OCI-LY1 (cell line): ENCODE measurements around the gene IRAK4.

ENCODE experiments used
- H2AFZ ChIP-seq: fragments of 200-600 bp; sonication (generic), shearing (Covaris generic); 2 replicates; pipeline ENCODE4 v1.6.0; 2014; ENCODE audit warnings: antibody characterized with exemption, mild to moderate bottlenecking, low read length
- H3F3A ChIP-seq: fragments of 200-600 bp; sonication (generic), shearing (Covaris generic); 2 replicates; pipeline ENCODE4 v1.6.0; 2014; ENCODE audit warnings: mild to moderate bottlenecking, antibody characterized with exemption, low read length, moderate library complexity; ENCODE audit not compliant: insufficient read depth
- H3K27ac ChIP-seq: fragments of 200-600 bp; sonication (generic); 2 replicates; pipeline ENCODE4 v1.5.1; 2014; ENCODE audit warnings: low read length, mixed run types, mild to moderate bottlenecking, low read depth; ENCODE audit not compliant: poor library complexity, severe bottlenecking
- H3K27me3 ChIP-seq: fragments of 200-600 bp; sonication (generic); 2 replicates; pipeline ENCODE4 v1.6.0; 2014; ENCODE audit warnings: antibody characterized with exemption, mild to moderate bottlenecking, low read length, moderate library complexity; ENCODE audit not compliant: insufficient read depth
- H3K36me3 ChIP-seq: fragments of 200-600 bp; sonication (generic); 2 replicates; pipeline ENCODE4 v1.6.1; 2014; ENCODE audit warnings: mild to moderate bottlenecking, antibody characterized with exemption, low read length, moderate library complexity, mixed read lengths; ENCODE audit not compliant: insufficient read depth
- H3K4me1 ChIP-seq: fragments of 200-600 bp; sonication (generic); 2 replicates; pipeline ENCODE4 v1.5.1; 2014; ENCODE audit warnings: mild to moderate bottlenecking, low read length, moderate library complexity; ENCODE audit not compliant: insufficient read depth, severe bottlenecking
- H3K4me2 ChIP-seq: fragments of 200-600 bp; sonication (generic), shearing (Covaris generic); 2 replicates; pipeline ENCODE4 v1.6.1; 2014; ENCODE audit warnings: low read length
- H3K4me3 ChIP-seq: fragments of 200-600 bp; sonication (generic); 2 replicates; pipeline ENCODE4 v1.5.1; 2014; ENCODE audit warnings: low read length, low read depth, mild to moderate bottlenecking, mixed read lengths; ENCODE audit not compliant: poor library complexity, severe bottlenecking
- H3K79me2 ChIP-seq: fragments of 200-600 bp; shearing (Covaris generic); 2 replicates; pipeline ENCODE4 v1.6.1; 2016; ENCODE audit warnings: mixed run types, low read length, mixed read lengths; ENCODE audit not compliant: insufficient read depth
- H3K9ac ChIP-seq: fragments of 200-600 bp; sonication (generic), shearing (Covaris generic); 2 replicates; pipeline ENCODE4 v1.6.1; 2014; ENCODE audit warnings: mild to moderate bottlenecking, low read length, mixed read lengths
- H3K9me2 ChIP-seq: fragments of 200-600 bp; sonication (generic), shearing (Covaris generic); 2 replicates; pipeline ENCODE4 v1.6.1; 2014; ENCODE audit warnings: low read depth, mild to moderate bottlenecking, low read length, mixed read lengths
- H3K9me3 ChIP-seq: fragments of 200-600 bp; shearing (Covaris generic); 2 replicates; pipeline ENCODE4 v1.6.1; 2014; ENCODE audit warnings: low read length, mixed read lengths
- H4K20me1 ChIP-seq: fragments of 200-600 bp; sonication (generic), shearing (Covaris generic); 2 replicates; pipeline ENCODE4 v1.6.0; 2016; ENCODE audit warnings: mild to moderate bottlenecking, low read length; ENCODE audit not compliant: insufficient read depth
- CTCF ChIP-seq: fragments of 200-600 bp; sonication (generic), shearing (Covaris generic); IDR thresholded peaks from 2 replicates; pipeline ENCODE4 v1.5.1; 2017; ENCODE audit warnings: mild to moderate bottlenecking, antibody characterized with exemption, low read length, moderate library complexity, mixed read lengths
- EZH2 ChIP-seq: fragments of 200-600 bp; sonication (generic), shearing (Covaris generic); IDR thresholded peaks from 2 replicates; pipeline ENCODE4 v1.8.0; 2017; ENCODE audit warnings: borderline replicate concordance, mixed run types, mild to moderate bottlenecking, antibody characterized with exemption, low read length, moderate library complexity, mixed read lengths

Gene IRAK4

GRCh38 chr12:43737646-43738045 lies 21.1 kb upstream of the IRAK4 start:
- no peaks in the 10 kb centered on the region for H3K79me2 ChIP-seq
- no peaks in the 10 kb centered on the region; the same call in 1 of the 2 replicates for H3F3A ChIP-seq
- H3K9me3 ChIP-seq, result no peaks in the 10 kb centered on the region
- H3K36me3 ChIP-seq, result peaks cover 71% of the 10 kb centered on the region
- H4K20me1 ChIP-seq, result no peaks in the 10 kb centered on the region
- H3K9me2 ChIP-seq, result no peaks in the 10 kb centered on the region
- no peak overlapping the region for H2AFZ ChIP-seq
- no peak overlapping the region for H3K27ac ChIP-seq
- no peak overlapping the region for H3K4me3 ChIP-seq
- no peak overlapping the region for H3K4me2 ChIP-seq
- no peak overlapping the region for H3K9ac ChIP-seq
- no peak for TF ChIP-seq CTCF
- TF ChIP-seq EZH2, result no peak
- no peaks in the 10 kb centered on the region for H3K27me3 ChIP-seq
- H3K4me1 ChIP-seq, result no peaks in the 10 kb centered on the region

- Histone ChIP-seq H3K36me3 (peaks cover 78% of the 10 kb centered on the region), H3K27ac (no peak overlapping the region)
These were observed 18.1 kb upstream of the IRAK4 start for GRCh38 chr12:43740511-43741100.

GRCh38 chr12:43742106-43742505 lies 16.6 kb upstream of the IRAK4 start:
- H3K9me3 ChIP-seq, result peaks cover 4% of the 10 kb centered on the region; the same call in 1 of the 2 replicates
- no peaks in the 10 kb centered on the region for H3K79me2 ChIP-seq
- no peaks in the 10 kb centered on the region for H4K20me1 ChIP-seq
- H3F3A ChIP-seq, result no peaks in the 10 kb centered on the region; the same call in 1 of the 2 replicates
- H3K4me3 ChIP-seq, result no peak overlapping the region
- no peaks in the 10 kb centered on the region for H3K27me3 ChIP-seq
- TF ChIP-seq EZH2, result no peak
- TF ChIP-seq CTCF, result no peak
- peaks cover 76% of the 10 kb centered on the region for H3K36me3 ChIP-seq
- H3K4me2 ChIP-seq, result no peak overlapping the region
- no peaks in the 10 kb centered on the region for H3K4me1 ChIP-seq
- no peak overlapping the region for H3K27ac ChIP-seq
- H2AFZ ChIP-seq, result no peak overlapping the region
- H3K9me2 ChIP-seq, result no peaks in the 10 kb centered on the region
- H3K9ac ChIP-seq, result no peak overlapping the region

More at GRCh38 chr12:43740511-43741100, 18.1 kb upstream of the IRAK4 start:
- no peak overlapping the region for H3K9ac ChIP-seq
- no peaks in the 10 kb centered on the region for H3K79me2 ChIP-seq
- H3K4me3 ChIP-seq, result no peak overlapping the region
- no peaks in the 10 kb centered on the region for H3K27me3 ChIP-seq
- H4K20me1 ChIP-seq, result no peaks in the 10 kb centered on the region
- no peaks in the 10 kb centered on the region for H3K9me2 ChIP-seq
- TF ChIP-seq EZH2, result no peak
- TF ChIP-seq CTCF, result no peak
- no peaks in the 10 kb centered on the region for H3K9me3 ChIP-seq
- H2AFZ ChIP-seq, result no peak overlapping the region
- no peaks in the 10 kb centered on the region; the same call in 1 of the 2 replicates for H3F3A ChIP-seq
- H3K4me2 ChIP-seq, result no peak overlapping the region
- H3K4me1 ChIP-seq, result no peaks in the 10 kb centered on the region
